HG02970 (cell line): ENCODE results near the gene CA6.
"Not testable (repeated sequence)": the region's sequence is repeated elsewhere in the genome, so short reads cannot be mapped to it uniquely, and the experiment has no call there.

Experiments
- ATAC-seq: cut with Tn5 transposase; IDR thresholded peaks from one replicate; pipeline ENCODE4 v1.9.1; 2021; ENCODE audit warnings: mild to moderate bottlenecking, moderate library complexity, moderate number of reproducible peaks; ENCODE audit not compliant: unreplicated experiment, low FRiP score

CA6 gene

DNA sequence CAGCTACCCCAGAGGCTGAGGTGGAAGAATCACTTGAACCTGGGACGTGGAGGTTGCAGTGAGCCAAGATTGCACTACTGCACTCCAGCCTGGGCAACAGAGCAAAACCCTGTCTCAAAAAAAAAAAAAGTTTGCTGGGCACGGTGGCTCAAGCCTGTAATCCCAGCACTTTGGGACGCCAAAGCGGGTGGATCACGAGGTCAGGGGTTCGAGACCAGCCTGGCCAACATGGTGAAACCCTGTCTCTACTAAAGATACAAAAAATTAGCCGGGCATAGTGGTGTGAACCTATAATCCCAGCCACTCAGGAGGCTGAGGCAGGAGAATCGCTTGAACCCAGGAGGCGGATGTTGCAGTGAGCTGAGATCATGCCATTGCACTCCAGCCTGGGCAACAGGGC lies 23.2 kb downstream of the CA6 start:
- ATAC-seq = not testable (repeated sequence)

DNA sequence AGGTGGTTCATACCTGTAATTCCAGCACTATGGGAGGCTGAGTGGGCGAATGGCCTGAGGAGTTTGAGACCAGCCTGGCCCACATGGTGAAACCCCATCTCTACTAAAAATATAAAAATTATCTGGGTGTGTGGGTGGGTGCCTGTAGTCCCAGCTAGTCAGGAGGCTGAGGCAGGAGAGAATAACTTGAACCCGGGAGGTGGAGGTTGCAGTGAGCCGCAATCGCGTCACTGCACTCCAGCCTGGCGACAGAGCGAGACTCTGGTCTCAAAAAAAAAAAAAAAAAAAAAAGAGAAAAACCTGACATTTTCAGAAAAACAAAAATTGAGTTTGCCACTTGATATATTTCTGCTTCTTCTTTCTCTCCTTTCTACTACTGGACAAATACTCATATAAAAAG lies 24.3 kb downstream of the CA6 start:
- no peak for ATAC-seq

DNA sequence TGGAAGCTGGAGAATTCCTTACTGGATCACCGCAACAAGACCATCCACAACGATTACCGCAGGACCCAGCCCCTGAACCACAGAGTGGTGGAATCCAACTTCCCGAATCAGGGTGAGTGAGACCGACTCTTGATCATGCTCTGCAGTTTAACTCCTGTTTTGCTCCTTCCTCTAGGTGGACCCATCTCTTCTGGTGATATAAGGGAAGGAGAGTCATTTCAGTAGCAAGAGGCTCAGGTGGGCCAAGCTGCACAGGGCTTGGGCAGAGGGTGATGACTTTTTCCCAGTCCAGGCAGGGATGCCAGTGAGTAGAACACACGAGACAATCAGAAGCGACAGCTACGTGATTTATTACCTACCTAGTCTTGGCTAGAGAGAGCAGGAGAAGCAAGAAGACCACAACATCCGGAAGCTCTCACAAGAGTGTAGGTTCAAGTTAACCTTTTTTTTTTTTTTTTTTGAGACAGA lies 25.2 kb downstream of the CA6 start:
- ATAC-seq = no peak

DNA sequence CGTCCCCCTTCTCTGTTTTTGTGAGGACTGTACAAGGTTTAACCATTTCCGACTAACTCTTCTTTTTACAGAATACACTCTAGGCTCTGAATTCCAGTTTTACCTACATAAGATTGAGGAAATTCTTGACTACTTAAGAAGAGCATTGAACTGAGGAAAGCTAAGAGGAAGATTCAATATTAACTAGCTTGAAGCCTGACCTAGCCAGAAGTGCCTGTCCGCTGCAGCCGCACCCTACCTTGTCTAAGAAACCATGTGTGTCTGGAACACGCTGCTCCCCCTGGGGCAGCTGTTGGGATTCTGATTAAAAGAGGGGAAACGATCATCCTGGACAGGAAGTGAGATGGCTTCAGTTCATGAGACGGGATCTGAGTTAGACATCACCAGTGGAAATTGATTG lies 28.9 kb downstream of the CA6 start:
- no peak for ATAC-seq

DNA sequence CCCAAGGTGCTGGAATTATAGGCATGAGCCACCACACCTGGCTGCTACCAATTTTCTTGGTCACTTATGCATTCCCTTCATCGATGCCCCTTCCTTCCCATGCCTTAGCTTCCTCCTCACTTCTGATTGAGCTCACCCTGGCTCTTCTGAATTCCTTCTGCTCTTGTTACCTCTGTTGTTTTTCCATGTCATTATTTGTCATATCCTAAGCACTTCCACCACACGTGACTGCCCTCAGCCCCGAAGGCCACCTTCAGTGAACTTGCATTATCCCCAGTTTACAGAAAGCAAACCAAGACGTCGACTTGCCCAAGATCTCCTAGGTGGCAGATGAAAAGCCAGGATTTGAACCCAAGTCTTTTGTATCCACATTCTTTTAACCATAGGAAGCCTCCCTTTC lies 30.7 kb downstream of the CA6 start:
- no peak for ATAC-seq

DNA sequence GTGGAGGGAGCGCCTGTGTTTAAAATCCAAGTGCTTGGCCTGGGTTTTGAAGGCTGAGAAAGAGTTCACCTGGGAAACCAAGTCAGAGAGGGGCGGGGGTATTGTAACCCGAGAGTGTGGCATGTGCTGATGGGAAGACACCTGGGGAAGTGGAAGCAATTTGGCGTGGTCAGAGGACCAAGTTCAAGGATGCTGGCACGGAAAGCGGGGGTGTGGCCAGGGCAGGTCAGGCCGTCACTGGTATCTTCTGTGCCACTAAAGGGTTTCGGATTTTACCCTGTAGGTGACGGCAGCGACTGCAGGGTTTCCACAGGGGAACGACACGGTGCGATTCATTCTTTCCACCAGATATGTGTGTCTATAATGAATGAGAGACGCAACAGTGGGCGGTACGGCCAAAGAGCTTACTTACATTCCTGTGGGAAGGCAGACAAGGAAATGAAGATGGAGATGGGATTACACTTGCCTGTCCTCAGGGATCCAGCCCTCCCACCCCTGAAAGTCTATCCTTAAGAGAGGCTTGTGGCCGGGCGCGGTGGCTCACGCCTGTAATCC lies 31.3 kb downstream of the CA6 start:
- ATAC-seq = no peak

DNA sequence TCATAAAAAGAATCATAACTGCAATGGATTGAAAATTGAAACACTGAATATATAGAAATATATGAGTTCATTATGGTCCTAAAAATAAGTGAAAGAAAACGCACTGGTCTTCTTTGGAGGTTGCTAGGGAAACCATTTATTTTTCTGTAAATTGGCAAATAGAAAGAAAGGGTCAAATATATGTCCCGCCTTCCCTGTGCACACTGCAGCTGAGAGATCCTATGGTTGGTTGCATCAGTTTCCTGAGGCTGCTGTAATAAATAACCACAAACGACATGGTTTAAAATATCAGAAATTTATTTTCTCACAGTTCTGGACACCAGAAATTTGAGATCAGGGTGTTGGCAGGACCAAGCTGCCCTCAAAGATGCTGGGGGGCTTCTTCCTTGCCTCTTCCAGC lies 35.0 kb downstream of the CA6 start:
- ATAC-seq = no peak

DNA sequence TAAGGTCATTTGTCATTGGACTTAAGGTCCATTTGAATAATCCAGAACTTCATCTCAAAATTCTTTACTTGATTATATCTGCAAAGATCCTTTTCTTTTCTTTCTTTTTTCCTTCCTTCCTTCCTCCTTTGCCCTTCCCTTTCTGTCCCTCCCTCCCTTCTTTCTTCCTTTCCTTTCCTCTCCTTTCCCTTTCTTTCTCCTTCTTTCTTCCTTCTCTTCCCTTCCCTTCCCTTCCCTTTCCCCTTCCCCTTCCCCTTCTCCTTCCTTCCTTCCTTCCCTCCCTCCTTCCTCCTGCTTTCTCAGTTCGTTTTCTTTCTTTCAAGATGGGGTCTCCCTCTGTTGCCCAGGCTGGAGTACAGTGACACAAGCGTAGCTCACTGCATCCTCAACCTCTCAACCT lies 35.5 kb downstream of the CA6 start:
- no peak for ATAC-seq

DNA sequence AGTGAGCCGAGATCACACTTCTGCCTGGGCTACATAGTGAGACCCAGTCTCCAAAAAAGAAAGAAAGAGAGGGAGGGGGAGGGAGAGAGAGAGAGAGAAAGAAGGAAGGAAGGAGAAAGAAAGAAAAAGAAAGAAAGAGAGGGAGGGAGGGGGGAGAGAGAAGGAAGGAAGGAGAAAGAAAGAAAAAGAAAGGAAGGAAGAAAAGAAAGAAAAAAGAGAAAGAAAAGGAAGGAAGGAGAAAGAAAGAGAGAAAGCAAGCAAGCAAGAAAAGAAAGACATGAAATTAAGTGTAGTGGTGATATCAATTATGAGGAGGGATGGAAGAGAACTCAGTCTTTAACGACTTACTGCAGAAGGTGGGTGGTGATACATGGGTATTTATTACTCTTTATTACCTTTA lies 38.5 kb downstream of the CA6 start:
- ATAC-seq = no peak

DNA sequence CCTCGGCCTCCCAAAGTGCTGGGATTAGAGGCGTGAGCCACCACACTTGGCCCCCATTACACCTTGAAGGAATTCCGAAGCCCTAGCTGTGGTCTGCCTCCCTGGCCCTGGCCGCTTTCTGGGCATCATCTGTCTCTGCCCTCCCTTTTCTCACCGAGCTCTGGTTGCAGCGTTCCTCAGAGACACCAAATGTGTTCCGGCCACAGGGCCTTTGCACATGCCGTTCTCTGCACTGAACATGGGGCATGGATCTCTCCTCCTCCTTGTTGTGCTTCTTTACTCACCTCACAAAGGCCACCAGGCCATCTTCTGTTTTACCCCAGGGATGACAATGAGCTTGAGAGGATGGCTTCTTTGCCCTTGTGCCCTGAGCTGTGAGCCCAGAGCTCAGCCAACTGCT lies 39.3 kb downstream of the CA6 start:
- no peak for ATAC-seq

DNA sequence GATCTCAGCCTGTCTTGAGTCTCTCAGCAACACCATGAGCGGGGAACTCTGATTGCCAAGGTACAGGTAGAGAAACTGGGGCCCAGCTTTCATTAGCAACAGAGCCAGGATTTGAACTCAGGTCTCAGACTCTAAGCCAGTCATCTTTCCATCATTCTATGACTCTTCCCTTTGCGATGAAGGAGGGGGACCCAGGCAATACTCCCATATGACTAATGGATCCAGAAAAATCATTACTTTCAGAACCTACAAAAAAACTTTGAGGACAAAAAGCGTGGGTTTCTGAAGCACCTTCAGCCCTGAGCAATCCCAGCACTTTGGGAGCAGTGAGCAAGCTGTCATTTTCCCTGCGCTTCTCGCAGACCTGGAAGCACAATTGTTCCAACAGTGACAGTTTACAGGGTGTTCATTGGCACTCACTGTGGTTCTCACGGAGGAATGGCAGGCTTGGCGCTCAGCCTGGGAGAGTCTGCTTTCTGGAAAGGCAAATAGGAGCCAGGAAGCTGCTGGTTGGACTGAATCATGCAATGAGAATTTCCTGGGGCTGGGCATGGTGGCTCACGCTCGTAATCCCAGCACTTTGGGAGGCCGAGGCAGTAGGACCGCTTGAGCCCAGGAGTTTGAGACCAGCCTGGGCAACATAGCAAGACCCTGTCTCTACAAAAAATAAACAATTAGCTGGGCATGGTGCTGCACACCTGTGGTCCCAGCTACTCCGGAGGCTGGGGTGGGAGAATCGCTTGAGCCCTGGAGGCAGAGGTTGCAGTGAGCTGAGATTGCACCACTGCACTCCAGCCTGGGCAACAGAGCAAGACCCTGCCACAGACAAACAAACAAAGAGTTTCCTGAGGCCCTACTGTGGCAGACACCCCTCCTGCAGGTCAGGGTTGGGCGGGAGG lies 40.5 kb downstream of the CA6 start:
- ATAC-seq = no peak

DNA sequence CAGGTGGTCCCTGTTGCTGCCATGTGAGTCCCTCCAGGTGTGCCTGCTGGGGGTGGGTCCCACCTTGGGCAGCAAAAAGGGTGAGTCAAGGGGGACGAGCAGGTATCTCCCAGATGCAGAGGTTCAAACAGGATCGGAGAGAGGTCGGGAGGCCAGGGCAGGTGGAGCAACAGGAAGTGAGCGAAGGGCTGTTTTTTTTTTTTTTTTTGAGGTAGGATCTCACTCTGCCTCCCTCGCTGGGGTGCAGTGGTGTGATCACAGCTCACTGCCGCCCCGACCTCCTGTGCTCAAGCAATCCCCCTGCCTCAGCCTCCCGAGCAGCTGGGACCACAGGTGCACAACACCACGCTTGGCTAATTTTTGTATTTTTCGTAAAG lies 41.1 kb downstream of the CA6 start:
- ATAC-seq = no peak

DNA sequence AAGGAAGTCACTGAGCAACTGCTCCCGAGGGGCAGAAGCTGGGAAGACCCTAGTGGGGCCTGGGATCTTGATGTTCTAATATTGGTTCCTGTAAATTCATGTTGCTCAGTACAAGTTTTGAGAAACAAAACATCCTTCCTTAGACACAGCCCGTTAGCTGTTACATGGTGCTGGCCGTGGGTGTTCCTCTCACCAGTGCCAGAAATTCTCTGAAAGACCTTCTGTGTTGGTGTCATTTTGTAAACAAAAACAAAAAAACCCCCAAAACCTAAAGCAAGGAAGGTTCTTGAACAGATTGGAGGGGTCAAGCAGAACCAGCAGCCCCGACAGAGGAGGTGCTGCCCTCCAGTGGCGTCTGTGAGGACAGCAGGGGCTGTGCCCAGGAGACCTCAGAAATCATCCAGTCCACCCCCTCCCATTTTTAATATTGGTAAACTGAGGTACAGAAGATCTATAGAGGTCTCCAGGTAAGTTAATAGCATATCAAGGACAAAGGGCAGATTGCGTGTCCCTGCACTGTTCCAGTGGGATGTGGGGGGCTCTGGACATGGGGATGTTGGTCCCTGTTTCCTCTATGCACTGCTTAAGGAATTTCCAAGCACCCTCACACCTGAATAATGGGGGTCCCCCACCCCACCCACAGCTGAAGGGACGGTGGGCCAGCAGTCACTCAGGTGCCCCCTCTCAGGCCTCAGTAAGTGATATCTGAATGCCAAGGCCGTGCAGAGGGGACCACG lies 42.4 kb downstream of the CA6 start:
- ATAC-seq = no peak

DNA sequence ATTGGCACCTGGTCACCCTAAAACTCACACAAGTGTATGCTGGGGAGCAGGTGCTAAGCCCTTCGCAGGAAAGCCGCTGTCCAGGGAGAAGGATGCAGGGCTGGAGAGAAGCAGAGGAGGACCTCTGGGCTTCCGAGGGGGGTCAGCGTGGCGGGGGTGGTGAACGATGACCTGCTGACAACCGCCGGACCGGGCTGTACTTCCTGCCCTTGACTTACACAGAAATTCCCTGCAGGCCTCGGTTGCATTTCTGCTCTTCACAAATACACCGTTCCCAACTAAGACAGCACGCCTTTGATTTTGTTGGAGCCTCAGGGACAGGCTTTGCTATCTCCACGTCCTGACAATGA lies 42.9 kb downstream of the CA6 start:
- ATAC-seq = no peak

DNA sequence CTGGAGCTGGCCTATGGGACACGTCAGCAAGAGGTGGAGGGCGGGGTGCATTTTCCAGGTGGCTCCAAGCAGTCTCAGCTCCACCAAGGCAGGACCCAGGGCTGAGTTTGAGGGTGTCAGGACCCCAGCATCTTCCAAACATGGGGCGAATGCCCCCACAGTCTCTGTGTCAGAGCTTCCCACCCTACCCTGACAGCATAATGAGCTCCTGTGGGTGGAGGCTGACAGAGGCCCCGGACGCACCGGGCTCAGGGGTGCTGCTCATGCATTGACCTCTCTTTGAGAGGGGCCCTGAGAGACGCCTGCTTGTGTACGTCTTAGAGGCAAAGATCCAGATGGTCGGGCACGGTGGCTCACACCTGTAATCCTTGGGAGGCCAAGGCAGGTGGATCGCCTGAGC lies 43.4 kb downstream of the CA6 start:
- no peak for ATAC-seq

DNA sequence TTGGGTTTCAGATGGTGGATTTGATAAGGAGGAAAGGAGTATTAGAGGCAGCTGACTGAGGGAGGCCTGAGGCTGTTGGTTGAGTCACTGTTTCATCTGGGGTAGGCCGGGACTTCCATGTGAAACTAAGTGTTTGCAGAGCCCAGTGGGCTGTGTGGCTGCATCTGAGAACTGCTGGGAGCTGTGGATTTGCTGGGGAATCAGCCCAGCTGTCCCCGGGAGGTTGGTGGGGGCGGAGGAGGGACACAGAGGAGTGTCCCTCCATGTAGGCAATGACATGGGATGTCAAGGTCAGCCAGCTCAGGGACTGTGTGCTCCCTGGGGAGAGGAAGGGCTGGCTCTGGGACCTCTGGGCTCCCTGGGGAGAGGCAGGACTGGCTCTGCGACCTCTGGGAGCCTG lies 44.2 kb downstream of the CA6 start:
- no peak for ATAC-seq

DNA sequence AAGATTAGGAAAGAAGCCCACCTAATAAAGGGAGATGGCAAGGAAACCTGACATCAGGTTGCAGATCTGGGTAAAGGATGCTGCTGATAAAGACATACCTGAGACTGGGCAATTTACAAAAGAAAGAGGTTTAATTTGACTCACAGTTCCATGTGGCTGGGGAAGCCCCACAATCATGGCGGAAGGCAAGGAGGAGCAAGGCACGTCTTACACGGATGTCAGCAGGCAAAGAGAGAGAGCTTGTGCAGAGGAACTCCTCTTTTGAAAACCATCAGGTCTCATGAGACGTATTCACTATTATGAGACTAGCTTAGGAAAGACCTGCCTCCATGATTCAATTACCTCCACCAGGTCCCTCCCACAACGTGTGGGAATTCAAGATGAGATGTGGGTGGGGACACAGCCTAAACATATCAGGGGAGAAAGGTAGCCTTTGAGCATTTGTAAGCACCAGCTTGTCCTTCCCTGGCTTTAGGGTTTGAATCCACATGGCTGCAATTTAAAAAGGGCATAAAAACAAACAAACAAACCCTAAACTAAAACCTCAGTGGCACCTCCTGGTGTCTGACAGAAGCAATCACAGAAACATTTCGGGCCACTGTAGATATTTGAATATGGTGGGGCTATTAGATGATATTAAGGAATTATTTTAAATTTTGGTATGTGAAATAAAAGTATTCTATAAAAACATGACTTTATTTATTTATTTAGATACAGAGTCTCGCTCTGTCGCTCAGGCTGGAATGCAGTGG lies 47.4 kb downstream of the CA6 start:
- no peak for ATAC-seq

DNA sequence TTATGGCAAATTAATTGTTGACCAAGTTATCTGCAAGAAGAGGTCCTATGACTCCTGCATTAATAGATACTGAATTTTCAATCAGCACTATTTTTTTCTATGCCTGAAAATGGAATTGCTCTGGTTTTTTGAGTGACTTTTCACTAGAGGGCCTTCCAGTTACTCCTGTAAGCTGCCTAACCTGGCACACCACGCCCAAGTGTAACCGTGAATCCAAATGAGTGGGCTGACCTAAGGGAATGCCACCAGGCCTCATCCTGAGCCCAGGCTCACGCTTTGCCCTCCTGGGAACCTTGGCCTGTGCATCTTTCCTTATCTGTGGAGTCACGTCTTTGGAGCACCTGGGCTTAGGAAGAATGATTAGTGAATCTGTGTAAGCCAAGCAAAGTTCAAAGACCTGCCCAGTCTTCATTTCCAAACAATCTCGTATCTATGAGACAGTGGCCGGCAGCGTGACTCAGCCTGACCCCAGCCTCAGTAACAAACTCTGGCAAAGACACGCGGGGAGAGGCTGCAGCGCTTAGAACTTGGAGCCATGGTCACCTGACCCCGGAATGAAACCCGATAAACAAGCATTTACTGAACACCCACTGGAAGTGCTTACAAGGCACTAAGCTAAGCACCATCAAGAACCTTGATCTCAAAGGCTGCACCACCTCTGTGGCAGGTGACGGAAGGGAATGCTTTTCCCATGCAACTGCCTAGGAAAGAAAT lies 48.5 kb downstream of the CA6 start:
- not testable (repeated sequence) for ATAC-seq

DNA sequence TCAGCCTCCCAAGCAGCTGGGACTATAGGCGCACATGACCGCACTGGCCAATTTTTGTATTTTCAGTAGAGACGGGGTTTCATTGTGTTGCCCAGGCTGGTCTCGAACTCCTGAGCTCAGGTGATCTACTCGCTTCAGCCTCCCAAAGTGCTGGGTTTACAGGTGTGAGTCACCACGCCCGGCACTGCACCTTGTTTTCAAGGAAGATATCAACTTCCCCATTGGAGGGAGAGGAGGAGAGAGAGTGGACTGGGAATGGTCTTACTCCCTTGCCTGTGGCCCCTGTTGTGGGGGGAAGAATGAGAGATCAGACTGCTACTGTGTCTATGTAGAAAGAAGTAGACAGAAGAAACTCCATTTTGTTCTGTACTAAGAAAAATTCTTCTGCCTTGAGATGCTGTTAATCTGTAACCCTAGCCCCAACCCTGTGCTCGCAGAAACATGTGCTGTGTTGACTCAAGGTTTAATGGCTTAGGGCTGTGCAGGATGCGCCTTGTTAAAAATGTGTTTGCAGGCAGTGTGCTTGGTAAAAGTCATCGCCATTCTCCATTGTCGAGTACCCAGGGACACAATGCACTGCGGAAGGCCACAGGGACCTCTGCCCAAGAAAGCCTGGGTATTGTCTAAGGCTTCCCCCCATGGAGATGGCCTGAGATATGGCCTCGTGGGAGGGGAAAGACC lies 56.0 kb downstream of the CA6 start:
- not testable (repeated sequence) for ATAC-seq

DNA sequence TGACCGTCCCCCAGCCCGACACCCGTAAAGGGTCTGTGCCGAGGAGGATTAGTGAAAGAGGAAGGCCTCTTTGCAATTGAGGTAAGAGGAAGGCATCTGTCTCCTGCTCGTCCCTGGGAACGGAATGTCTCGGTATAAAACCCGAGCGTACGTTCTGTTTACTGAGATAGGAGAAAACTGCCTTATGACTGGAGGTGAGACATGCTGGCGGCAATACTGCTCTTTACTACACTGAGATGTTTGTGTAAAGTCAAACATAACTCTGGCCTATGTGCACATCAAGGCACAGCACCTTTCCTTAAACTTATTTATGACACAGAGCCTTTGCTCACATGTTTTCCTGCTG lies 56.5 kb downstream of the CA6 start:
- ATAC-seq = not testable (repeated sequence)
